Kidney glomerular epithelial cell (primary cell): ENCODE results near the gene SCPEP1.

Experiments used
- DNase-seq: peaks from one replicate; lab custom pipeline; 2025; lab: John Stamatoyannopoulos, UW

Gene SCPEP1

DNA sequence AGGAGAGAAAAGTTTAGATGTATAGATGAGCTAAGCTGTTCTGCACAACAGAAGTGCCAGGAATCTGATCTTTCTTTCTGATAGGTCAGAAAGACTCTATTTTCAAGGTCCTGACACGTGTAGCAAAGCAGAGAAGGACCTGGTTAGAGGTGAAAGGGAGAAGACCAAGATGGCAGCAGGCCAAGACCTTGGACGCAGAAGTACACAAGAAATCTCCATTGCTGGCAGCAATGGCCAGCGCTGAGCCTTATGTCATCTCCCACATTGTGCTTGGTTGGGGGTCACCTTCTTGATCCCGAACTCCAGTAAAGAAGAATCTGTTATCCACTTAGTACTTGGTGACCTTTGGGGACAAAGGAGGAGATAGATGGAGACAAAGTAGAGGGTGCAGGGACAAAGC, 65.3 kb downstream of the SCPEP1 start:
- no peak for DNase-seq

DNA sequence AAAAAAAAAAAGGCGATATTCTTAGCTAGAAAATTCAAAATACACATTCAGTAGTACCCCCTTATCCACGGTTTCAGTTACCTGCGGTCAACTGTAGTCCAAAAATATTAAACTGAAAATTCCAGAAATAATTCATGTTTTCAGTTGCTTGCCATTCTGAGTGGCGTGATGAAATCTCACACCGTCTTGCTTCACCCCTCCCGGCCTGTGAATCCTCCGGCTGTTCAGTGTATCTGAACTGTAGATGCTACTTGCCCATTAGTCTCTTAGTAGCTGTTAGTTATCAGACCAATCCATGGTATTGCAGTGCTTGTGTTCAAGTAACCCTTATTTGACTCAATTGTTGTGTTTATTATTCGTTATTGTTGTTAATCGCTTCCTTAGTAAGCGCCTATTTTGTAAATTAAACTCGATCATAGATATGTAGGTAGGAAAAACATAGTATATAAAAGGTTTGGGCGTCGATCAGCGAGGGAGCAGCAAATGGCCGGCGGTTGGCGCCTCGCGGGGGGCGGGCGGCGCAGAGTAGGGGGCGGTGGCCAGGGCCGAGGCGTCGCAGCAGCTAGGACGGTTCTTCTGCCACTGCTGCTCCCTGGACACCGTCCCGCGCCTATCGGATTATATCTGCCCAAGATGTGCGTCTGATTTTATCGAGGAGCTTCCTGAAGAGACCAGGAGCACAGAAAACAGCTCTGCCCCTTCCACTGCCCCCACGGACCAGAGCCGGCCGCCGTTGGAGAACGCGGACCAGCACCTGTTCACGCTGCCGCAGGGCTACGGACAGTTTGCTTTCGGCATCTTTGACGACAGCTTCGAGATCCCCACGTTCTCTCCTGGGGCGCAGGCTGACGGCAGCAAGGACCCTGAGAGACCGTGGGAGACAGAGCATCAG, 67.3 kb downstream of the SCPEP1 start:
- DNase-seq: no peak

GRCh38 chr17:57045868-57046704, 68.2 kb downstream of the SCPEP1 start:
- no peak for DNase-seq

DNA sequence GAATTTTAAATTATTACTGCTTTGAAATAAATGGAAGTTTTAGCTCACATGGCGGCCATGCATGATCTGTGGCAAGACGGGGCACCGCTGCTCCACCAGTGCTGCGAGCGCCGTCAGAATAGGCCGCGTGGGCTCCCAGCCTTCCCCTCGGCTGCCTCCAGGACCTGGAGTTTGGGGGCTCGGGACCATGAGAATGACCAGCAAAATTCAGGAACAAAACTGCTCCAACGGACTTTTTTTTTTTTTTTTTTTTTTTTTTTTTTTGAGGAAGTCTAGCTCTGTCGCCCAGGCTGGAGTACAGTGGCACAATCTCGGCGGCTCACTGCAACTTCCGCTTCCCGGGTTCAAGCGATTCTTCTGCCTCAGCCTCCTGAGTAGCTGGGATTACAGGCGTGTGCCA, 68.8 kb downstream of the SCPEP1 start:
- DNase-seq: no peak

GRCh38 chr17:57048096-57048495, 70.2 kb downstream of the SCPEP1 start:
- no peak for DNase-seq

DNA sequence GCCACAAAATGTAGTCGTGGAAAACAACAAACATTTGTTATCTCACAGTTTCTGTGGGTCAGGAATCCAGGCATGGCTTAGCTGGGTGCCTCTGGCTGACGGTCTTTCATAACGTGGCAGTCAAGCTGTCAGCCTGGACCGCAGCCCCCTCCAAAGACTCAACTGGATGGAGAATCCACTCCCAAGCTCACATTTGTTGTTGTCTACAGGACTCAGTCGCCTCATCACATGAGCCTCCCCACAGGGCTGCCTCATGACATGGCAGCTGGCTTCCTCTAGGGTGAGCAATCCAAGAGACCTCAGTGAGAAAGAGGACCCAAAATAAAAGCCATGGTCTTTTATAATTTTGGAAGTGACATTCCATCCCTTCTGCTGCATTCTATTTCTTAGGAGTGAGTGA, 72.4 kb downstream of the SCPEP1 start:
- no peak for DNase-seq

GRCh38 chr17:57051886-57052361, 74.0 kb downstream of the SCPEP1 start:
- no peak for DNase-seq
